H1 (cell line): ENCODE measurements around the gene MAP6D1. TPM values are rescaled to one million over a fixed set of nuclear protein-coding genes. Genes with fewer than 3 reads are reported as not detected.

Experiments used
- CTCF ChIA-PET: fragments of 300-600 bp; sonication (Branson Sonifier 250); formaldehyde crosslinking; loops from one replicate; lab custom pipeline; 2021; ENCODE audit not compliant: partially characterized antibody; lab: Charles Lee
- POLR2A ChIA-PET: fragments of 300-600 bp; sonication (Branson Sonifier 250); formaldehyde crosslinking; loops from one replicate; lab custom pipeline; 2021; ENCODE audit warnings: inconsistent platforms; ENCODE audit not compliant: partially characterized antibody; lab: Charles Lee
- DNase-seq, 2 experiments: peaks; one replicate each; pipeline versions ENCODE4 v3.0.0 to v3.0.0-alpha.2; 2010 to 2022; ENCODE audit warnings: low spot score in 2 of 2, low read depth in 1 of 2, mixed read lengths in 1 of 2
- FAIRE-seq: peaks from 2 replicates; lab custom pipeline; 2011; peaks lifted over from hg19 to GRCh38; lab: Jason Lieb, UNC
- H2AFZ ChIP-seq: 2 replicates; pipeline ENCODE4 v1.8.1; 2012; ENCODE audit warnings: low read length, inconsistent platforms
- H2AK5ac ChIP-seq: 2 replicates; pipeline ENCODE4 v1.6.1; 2013; ENCODE audit warnings: low read depth, low read length
- H2BK120ac ChIP-seq: replicated peaks from 2 replicates; pipeline ENCODE3; 2013; ENCODE audit warnings: low read depth, low read length, inconsistent platforms
- H2BK12ac ChIP-seq: 2 replicates; pipeline ENCODE4 v1.6.1; 2013; ENCODE audit warnings: low read depth, low read length
- H2BK15ac ChIP-seq: 2 replicates; pipeline ENCODE4 v1.6.1; 2013; ENCODE audit warnings: low read length
- H2BK20ac ChIP-seq: 2 replicates; pipeline ENCODE4 v1.6.1; 2013; ENCODE audit warnings: low read length
- H2BK5ac ChIP-seq: 2 replicates; pipeline ENCODE4 v1.6.1; 2013; ENCODE audit warnings: low read depth, low read length
- H3K14ac ChIP-seq: 2 replicates; pipeline ENCODE4 v1.6.1; 2013; ENCODE audit warnings: inconsistent platforms; ENCODE audit not compliant: insufficient read length
- H3K18ac ChIP-seq: 2 replicates; pipeline ENCODE4 v1.6.1; 2013; ENCODE audit warnings: low read length; ENCODE audit errors: extremely low read depth
- H3K23ac ChIP-seq: 2 replicates; pipeline ENCODE4 v1.6.1; 2013; ENCODE audit warnings: inconsistent platforms; ENCODE audit not compliant: insufficient read length
- H3K23me2 ChIP-seq: 2 replicates; pipeline ENCODE4 v1.6.1; 2013; ENCODE audit warnings: low read depth, low read length
- H3K27ac ChIP-seq: 2 replicates; pipeline ENCODE4 v1.6.1; 2011; ENCODE audit warnings: low read depth, low read length, inconsistent platforms
- H3K27me3 ChIP-seq, 4 experiments: replicated peaks in 1 of 4; 1 replicate in 1 of 4; 2 replicates in 3 of 4; pipeline versions ENCODE4 v1.6.1 to v1.8.1; 2011 to 2013; ENCODE audit warnings: low read length in 3 of 4, mild to moderate bottlenecking in 3 of 4, inconsistent platforms in 2 of 4, mixed read lengths in 2 of 4, moderate library complexity in 1 of 4; ENCODE audit not compliant: control insufficient read depth in 3 of 4, insufficient read depth in 3 of 4; ENCODE audit errors: extremely low read depth in 1 of 4
- H3K36me3 ChIP-seq, 4 experiments: 2 replicates each; pipeline versions ENCODE4 v1.6.1 to v1.8.1; 2011 to 2013; ENCODE audit warnings: mild to moderate bottlenecking in 4 of 4, low read length in 3 of 4, moderate library complexity in 2 of 4, control low read depth in 1 of 4, inconsistent platforms in 1 of 4; ENCODE audit not compliant: insufficient read depth in 4 of 4, control insufficient read depth in 2 of 4
- H3K4ac ChIP-seq: replicated peaks from 2 replicates; pipeline ENCODE3; 2013; ENCODE audit warnings: low read length, low read depth, mixed read lengths, inconsistent platforms; ENCODE audit not compliant: insufficient read length
- H3K4me1 ChIP-seq, 4 experiments: replicated peaks in 1 of 4; 1 replicate in 1 of 4; 2 replicates in 3 of 4; pipeline versions ENCODE4 v1.6.1 to v1.8.1; 2011 to 2013; ENCODE audit warnings: low read length in 3 of 4, inconsistent platforms in 2 of 4, mixed read lengths in 1 of 4; ENCODE audit not compliant: insufficient read depth in 4 of 4, control insufficient read depth in 3 of 4
- H3K4me2 ChIP-seq, 2 experiments: 2 replicates each; pipeline versions ENCODE4 v1.6.1 to v1.8.1; 2011 to 2013; ENCODE audit warnings: low read depth in 2 of 2, low read length in 2 of 2, control low read depth in 1 of 2, inconsistent platforms in 1 of 2, mild to moderate bottlenecking in 1 of 2; ENCODE audit not compliant: insufficient read depth in 1 of 2
- H3K4me3 ChIP-seq, 4 experiments: fragments of 200-600, 300-600 bp in 1 of 4; sonication (generic), shearing (Covaris generic), sonication (Bioruptor Twin) in 1 of 4; 2 replicates each; pipeline versions ENCODE4 v1.5.1 to v1.8.1; 2011 to 2016; ENCODE audit warnings: low read length in 4 of 4, low read depth in 3 of 4, control low read depth in 2 of 4, inconsistent platforms in 2 of 4, mild to moderate bottlenecking in 2 of 4, mixed read lengths in 1 of 4, moderate library complexity in 1 of 4; ENCODE audit not compliant: insufficient read depth in 2 of 4; ENCODE audit errors: extremely low read depth in 1 of 4
- H3K56ac ChIP-seq: replicated peaks from 2 replicates; pipeline ENCODE3; 2013; ENCODE audit warnings: low read depth, mild to moderate bottlenecking, mixed read lengths, low read length, inconsistent platforms; ENCODE audit not compliant: insufficient read length
- H3K79me1 ChIP-seq: 2 replicates; pipeline ENCODE4 v1.6.1; 2013; ENCODE audit warnings: low read depth, low read length, control low read depth
- H3K79me2 ChIP-seq, 2 experiments: 2 replicates each; pipeline versions ENCODE4 v1.6.1 to v1.8.1; 2012 to 2013; ENCODE audit warnings: low read length in 2 of 2, mild to moderate bottlenecking in 2 of 2, inconsistent platforms in 1 of 2; ENCODE audit not compliant: insufficient read depth in 2 of 2, control insufficient read depth in 1 of 2
- H3K9ac ChIP-seq, 4 experiments: replicated peaks in 1 of 4; 1 replicate in 1 of 4; 2 replicates in 3 of 4; pipeline versions ENCODE4 v1.6.1 to v1.8.1; 2011 to 2013; ENCODE audit warnings: low read depth in 3 of 4, low read length in 3 of 4, control low read depth in 2 of 4, mild to moderate bottlenecking in 2 of 4, moderate library complexity in 2 of 4, inconsistent platforms in 1 of 4; ENCODE audit errors: extremely low read depth in 1 of 4
- H3K9me3 ChIP-seq, 2 experiments: 2 replicates each; pipeline versions ENCODE4 v1.6.1 to v1.8.1; 2012 to 2013; ENCODE audit warnings: mild to moderate bottlenecking in 2 of 2, moderate library complexity in 2 of 2, control low read depth in 1 of 2, inconsistent platforms in 1 of 2, low read depth in 1 of 2, low read length in 1 of 2, mixed read lengths in 1 of 2; ENCODE audit not compliant: insufficient read depth in 2 of 2
- H4K20me1 ChIP-seq, 2 experiments: replicated peaks in 1 of 2; 2 replicates each; pipeline versions ENCODE3 to v1.8.1; 2011 to 2013; ENCODE audit warnings: inconsistent platforms in 2 of 2, low read length in 2 of 2, mild to moderate bottlenecking in 1 of 2; ENCODE audit not compliant: insufficient read depth in 2 of 2, control insufficient read depth in 1 of 2
- H4K5ac ChIP-seq: 2 replicates; pipeline ENCODE4 v1.6.1; 2013; ENCODE audit warnings: low read length, low read depth, mixed read lengths, inconsistent platforms; ENCODE audit not compliant: insufficient read length
- H4K8ac ChIP-seq: 2 replicates; pipeline ENCODE4 v1.8.0; 2013; ENCODE audit warnings: mild to moderate bottlenecking, moderate library complexity, low read length, inconsistent platforms; ENCODE audit not compliant: insufficient read depth; ENCODE audit errors: extremely low read depth
- H4K91ac ChIP-seq: replicated peaks from 2 replicates; pipeline ENCODE3; 2013; ENCODE audit warnings: low read length, mixed read lengths, inconsistent platforms; ENCODE audit not compliant: insufficient read length
- CBX8 ChIP-seq: fragments of 300-800, 300-1000 bp; sonication (generic); IDR thresholded peaks from 2 replicates; pipeline ENCODE4 v1.7.1; 2016; ENCODE audit warnings: low read depth, low read length, borderline replicate concordance
- POLR2AphosphoS5 ChIP-seq: IDR thresholded peaks from 2 replicates; pipeline ENCODE4 v1.6.1; 2011; ENCODE audit warnings: low read depth, low read length
- SP2 ChIP-seq: IDR thresholded peaks from 2 replicates; pipeline ENCODE4 v1.6.1; 2012; ENCODE audit warnings: mild to moderate bottlenecking, low read length, inconsistent platforms
- TBP ChIP-seq: IDR thresholded peaks from 2 replicates; pipeline ENCODE4 v1.6.1; 2011; ENCODE audit warnings: low read depth, low read length, improper control_type of control experiment
- WGBS, 2 experiments: shearing (Covaris generic) in 1 of 2; methylation state at CpG; one replicate each; pipeline versions ENCODE4 v1.1.6 to v1.1.7; 2013 to 2015; ENCODE audit warnings: low lambda C conversion rate in 2 of 2, mixed read lengths in 2 of 2, inconsistent platforms in 1 of 2, low coverage in 1 of 2, missing lambda C conversion rate in 1 of 2; ENCODE audit not compliant: insufficient replicate concordance in 2 of 2, insufficient coverage in 1 of 2, insufficient read length in 1 of 2; ENCODE audit errors: extremely low coverage in 1 of 2, missing lambda C conversion rate in 1 of 2; 5-methylcytosine and 5-hydroxymethylcytosine counted together
- polyA plus RNA-seq, 7 experiments: library from polyadenylated mRNA; depleted of rRNA in 3 of 7; stranded (reverse) in 5 of 7; unstranded in 2 of 7; fragments of >200 nt in 5 of 7; fragments of 200-250 nt in 2 of 7; gene quantifications; 1 replicate in 5 of 7; 2 replicates in 1 of 7; 4 replicates in 1 of 7; pipeline versions ENCODE4 v1.2.1 to v1.2.3, GENCODE V29; 2011 to 2013; ENCODE audit warnings: missing spikeins in 2 of 7, mixed read lengths in 2 of 7
- total RNA-seq: library from RNA; stranded (reverse); fragmentation: NEBNext Ultra II Directional; extraction: Animal tissue kit (Norgen Biotek cat#: 25700); gene quantifications from 2 replicates; pipeline ENCODE4 v1.2.1, GENCODE V29; 2021
- TF ChIP-seq, protein P1 (sequence below): IDR thresholded peaks from 2 replicates; pipeline ENCODE4 v1.6.1; 2012; ENCODE audit warnings: low read length, inconsistent platforms

The MAP6D1 gene
- total and polyA plus RNA-seq, 2 of the 8 experiments (the other 6 are each of a cell fraction or from before 2014, with no cell fraction given), result 4.8 to 5.2 TPM

DNA sequence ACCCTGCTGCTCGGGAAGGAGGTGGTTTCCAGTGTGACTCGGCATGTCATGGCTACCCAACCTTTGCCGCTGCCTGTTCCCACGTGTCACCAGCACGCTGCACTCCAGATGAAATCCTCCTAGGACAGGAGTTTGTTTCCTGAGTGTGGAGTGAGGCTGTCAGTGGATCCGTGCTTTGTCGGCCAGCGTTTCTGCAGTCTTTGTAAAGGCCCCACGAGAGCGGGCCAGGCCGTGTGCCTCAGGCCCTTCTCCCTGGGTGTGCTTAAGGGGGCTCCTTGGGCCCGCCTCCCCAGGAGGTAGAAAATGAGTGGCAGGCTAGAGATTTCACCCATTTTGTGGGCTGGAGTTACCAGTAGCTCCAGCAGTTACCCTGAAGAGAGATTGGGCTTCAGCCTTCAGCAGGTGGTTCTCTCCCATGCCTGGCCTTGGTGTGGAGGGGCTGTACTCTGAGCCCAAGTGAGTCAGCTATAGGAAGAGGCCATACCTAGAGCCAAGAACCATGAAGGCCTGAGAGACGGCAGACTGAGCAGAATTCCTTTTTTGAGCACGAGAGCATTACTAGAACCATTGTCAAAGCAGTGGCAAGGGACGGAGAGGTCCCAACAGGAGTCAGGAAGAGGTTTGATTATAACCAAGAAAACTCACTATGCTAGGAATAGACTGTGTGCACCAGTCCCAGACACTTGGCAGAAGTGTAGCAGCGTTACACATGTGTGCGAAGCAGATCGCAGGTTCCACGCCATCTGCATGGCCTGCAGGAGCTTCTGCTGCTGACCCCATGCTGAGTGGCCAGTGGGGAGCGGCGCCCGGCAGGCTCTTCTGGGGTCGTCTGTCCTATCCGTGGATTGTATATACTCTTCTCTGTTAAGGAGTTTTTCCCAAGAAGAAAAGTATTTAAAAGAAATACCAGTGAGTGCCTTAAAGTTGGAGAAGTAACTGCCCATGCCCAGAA lies 14.5 kb downstream of the MAP6D1 start:
- DNase-seq, result no peak
- H3K56ac ChIP-seq, result no peak overlapping the region
- peaks cover 25 to 54% (median 50%) of the 10 kb centered on the region in 4 experiments for H3K36me3 ChIP-seq
- no peak overlapping the region for H4K5ac ChIP-seq
- TF ChIP-seq CBX8, result no peak
- no peak for TF ChIP-seq SP2
- TF ChIP-seq POLR2AphosphoS5, result 0 out of 2 replicates have a peak, but pooled peaks have one; percentile 3
- TF ChIP-seq, protein P1, sequence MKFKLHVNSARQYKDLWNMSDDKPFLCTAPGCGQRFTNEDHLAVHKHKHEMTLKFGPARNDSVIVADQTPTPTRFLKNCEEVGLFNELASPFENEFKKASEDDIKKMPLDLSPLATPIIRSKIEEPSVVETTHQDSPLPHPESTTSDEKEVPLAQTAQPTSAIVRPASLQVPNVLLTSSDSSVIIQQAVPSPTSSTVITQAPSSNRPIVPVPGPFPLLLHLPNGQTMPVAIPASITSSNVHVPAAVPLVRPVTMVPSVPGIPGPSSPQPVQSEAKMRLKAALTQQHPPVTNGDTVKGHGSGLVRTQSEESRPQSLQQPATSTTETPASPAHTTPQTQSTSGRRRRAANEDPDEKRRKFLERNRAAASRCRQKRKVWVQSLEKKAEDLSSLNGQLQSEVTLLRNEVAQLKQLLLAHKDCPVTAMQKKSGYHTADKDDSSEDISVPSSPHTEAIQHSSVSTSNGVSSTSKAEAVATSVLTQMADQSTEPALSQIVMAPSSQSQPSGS, result no peak
- TF ChIP-seq TBP, result no peak
- no peaks in the 10 kb centered on the region for H3K79me2 ChIP-seq
- no peak overlapping the region for H2BK120ac ChIP-seq
- H3K27ac ChIP-seq, result no peak overlapping the region
- no peaks in the 10 kb centered on the region for H3K4me1 ChIP-seq
- no peak for FAIRE-seq
- CTCF ChIA-PET, result no interaction called here
- H2BK20ac ChIP-seq, result no peak overlapping the region
- H3K14ac ChIP-seq, result no peak overlapping the region
- H4K91ac ChIP-seq, result no peak overlapping the region
- no peaks in the 10 kb centered on the region for H3K9me3 ChIP-seq
- H4K20me1 ChIP-seq, result peaks cover 0 to 4% of the 10 kb centered on the region in 2 experiments
- H3K27me3 ChIP-seq, result no peaks in the 10 kb centered on the region
- POLR2A ChIA-PET, result no interaction called here
- no peak overlapping the region for H2BK5ac ChIP-seq
- no peak overlapping the region for H2AK5ac ChIP-seq
- no peak overlapping the region for H3K23ac ChIP-seq
- no peak overlapping the region for H4K8ac ChIP-seq
- H3K9ac ChIP-seq, result no peak overlapping the region
- H3K18ac ChIP-seq, result no peak overlapping the region
- H3K4me3 ChIP-seq, result no peak overlapping the region
- no peak overlapping the region for H2BK15ac ChIP-seq
- H3K79me1 ChIP-seq, result 0 out of 2 replicates have a peak, but pooled peaks cover 2% of the 10 kb centered on the region
- H3K4ac ChIP-seq, result no peak overlapping the region
- H3K23me2 ChIP-seq, result no peaks in the 10 kb centered on the region
- WGBS, 2 experiments, result 93% methylated on average over 24 of the region's 24 CpGs; no CpG with 5 or more reads in 1 of the 2 experiments
- no peak overlapping the region for H2AFZ ChIP-seq
- H2BK12ac ChIP-seq, result no peak overlapping the region
- H3K4me2 ChIP-seq, result no peak overlapping the region
